Measurements from ENCODE around the gene CYB561. TPM values are rescaled to one million over a fixed set of nuclear protein-coding genes. Genes with fewer than 3 reads are reported as not detected.

CYB561 gene
- total and polyA plus RNA-seq, 4 donors = 41.2 to 97.9 (median 45.8) TPM

DNA sequence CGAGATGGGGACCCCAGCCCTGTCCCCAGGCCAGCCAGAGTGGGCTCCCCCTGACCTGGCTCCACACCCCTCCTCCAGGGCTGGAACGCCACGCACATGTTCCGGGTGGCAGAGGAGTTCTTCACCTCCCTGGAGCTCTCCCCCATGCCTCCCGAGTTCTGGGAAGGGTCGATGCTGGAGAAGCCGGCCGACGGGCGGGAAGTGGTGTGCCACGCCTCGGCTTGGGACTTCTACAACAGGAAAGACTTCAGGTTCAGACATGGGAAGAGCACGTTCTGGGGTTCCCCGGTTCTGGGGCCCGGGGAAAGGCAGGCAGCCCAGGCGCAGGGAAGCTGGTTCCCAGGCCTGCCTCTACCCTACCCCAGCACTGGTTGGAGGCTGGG, 35.4 kb upstream of the CYB561 start:
- Histone ChIP-seq H3K4me1 (ENCODE audit: control insufficient read depth in 5 of 5, insufficient read depth in 5 of 5, low read length in 5 of 5) (peaks cover 0 to 11% (median 5%) of the 10 kb centered on the region in 5 donors), H3K4me3 (no peak overlapping the region), H3K9ac (ENCODE audit: insufficient read depth in 1 of 2, low read length in 2 of 2) (no peak overlapping the region), H3K36me3 (ENCODE audit: control insufficient read depth in 4 of 4, insufficient read depth in 4 of 4, low read length in 4 of 4) (no peaks in the 10 kb centered on the region), H3K9me3 (ENCODE audit: control insufficient read depth in 4 of 4, insufficient read depth in 3 of 4, low read length in 3 of 4) (no peaks in the 10 kb centered on the region), H3K27ac (ENCODE audit: low read depth in 1 of 2, low read length in 1 of 2) (peak overlapping the region in 1 of 2 donors; percentile 54), H3K27me3 (ENCODE audit: control insufficient read depth in 3 of 3, insufficient read depth in 3 of 3, low read length in 2 of 3) (peaks cover 0 to 14% (median 6%) of the 10 kb centered on the region in 3 donors)
- TF ChIP-seq CTCF (IDR thresholded peaks at IDR 0.05; ENCODE audit: control extremely low read depth, extremely low read depth) = no peak
- DNase-seq (no peak), ATAC-seq (ENCODE audit: insufficient read depth, low FRiP score) (no peak)
- WGBS, 2 donors = 75 to 76% methylated on average over 16 of the region's 16 CpGs

DNA sequence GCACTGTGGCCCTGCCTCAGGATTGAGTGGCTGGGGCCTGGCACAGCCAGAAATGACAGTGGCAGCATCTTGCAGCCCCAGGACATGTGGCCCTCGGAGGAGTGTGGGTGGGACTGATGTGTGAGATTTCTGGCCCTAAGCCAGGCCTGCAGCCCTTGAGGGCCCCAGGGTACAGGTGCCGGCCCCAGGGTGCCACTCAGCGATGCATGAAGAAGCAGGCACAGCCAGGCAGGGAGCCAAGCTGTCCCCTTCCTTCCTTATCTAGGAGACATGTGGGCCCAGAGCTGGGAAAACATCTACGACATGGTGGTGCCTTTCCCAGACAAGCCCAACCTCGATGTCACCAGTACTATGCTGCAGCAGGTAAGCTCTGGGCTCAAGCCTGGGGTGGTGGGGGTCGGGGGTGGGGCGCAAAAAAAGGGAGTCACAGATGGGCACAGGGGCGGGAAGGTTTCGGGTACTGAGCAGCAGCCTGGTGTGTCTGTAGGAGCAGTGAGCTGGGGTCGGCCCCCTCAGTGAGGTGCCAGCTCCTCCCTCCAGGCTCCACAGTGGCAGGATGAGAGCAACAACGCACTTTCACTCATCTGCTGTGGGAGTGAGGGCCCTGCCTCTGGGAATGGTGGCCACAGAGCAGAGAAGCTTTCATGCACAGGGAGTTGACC, 34.9 kb upstream of the CYB561 start:
- Histone ChIP-seq H3K27me3 (ENCODE audit: control insufficient read depth in 3 of 3, insufficient read depth in 3 of 3, low read length in 2 of 3) (peaks cover 0 to 17% (median 10%) of the 10 kb centered on the region in 3 donors), H3K9me3 (ENCODE audit: control insufficient read depth in 4 of 4, insufficient read depth in 3 of 4, low read length in 3 of 4) (no peaks in the 10 kb centered on the region), H3K36me3 (ENCODE audit: control insufficient read depth in 4 of 4, insufficient read depth in 4 of 4, low read length in 4 of 4) (no peaks in the 10 kb centered on the region), H3K9ac (ENCODE audit: insufficient read depth in 1 of 2, low read length in 2 of 2) (no peak overlapping the region), H3K4me3 (no peak overlapping the region), H3K4me1 (ENCODE audit: control insufficient read depth in 5 of 5, insufficient read depth in 5 of 5, low read length in 5 of 5) (peaks cover 0 to 12% (median 5%) of the 10 kb centered on the region in 5 donors), H3K27ac (ENCODE audit: low read depth in 1 of 2, low read length in 1 of 2) (peak overlapping the region in 1 of 2 donors; percentile 54)
- ATAC-seq (ENCODE audit: insufficient read depth, low FRiP score) (no peak), DNase-seq (no peak)
- TF ChIP-seq CTCF (IDR thresholded peaks at IDR 0.05; ENCODE audit: control extremely low read depth, extremely low read depth) = no peak
- WGBS, 2 donors = 62 to 71% methylated on average over 10 to 11 of the region's 11 CpGs

DNA sequence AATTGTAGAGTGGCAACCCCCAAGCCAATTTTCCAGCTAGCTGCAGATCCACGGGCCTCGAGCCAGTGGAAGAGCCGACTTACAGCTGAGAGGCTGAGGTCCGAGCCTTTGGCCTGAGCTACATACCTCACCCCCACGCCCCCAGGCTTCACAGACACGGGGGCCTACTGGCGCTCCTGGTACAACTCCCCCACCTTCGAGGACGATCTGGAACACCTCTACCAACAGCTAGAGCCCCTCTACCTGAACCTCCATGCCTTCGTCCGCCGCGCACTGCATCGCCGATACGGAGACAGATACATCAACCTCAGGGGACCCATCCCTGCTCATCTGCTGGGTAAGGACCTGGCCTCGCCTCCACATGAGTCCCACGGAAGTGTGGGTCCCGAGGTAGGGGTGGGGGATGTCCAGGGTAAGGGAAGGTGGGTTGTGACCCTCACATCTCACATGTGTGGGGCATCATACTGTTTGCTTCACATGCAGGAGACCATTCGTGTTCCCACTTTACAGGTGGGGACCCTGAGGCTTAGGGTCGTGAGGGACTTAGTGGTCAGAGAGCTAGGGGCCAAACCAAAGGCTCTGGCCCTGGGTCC, 34.2 kb upstream of the CYB561 start:
- Histone ChIP-seq H3K4me1 (ENCODE audit: control insufficient read depth in 5 of 5, insufficient read depth in 5 of 5, low read length in 5 of 5) (peaks cover 0 to 17% (median 5%) of the 10 kb centered on the region in 5 donors), H3K27me3 (ENCODE audit: control insufficient read depth in 3 of 3, insufficient read depth in 3 of 3, low read length in 2 of 3) (peaks cover 0 to 24% (median 17%) of the 10 kb centered on the region in 3 donors), H3K4me3 (no peak overlapping the region), H3K9ac (ENCODE audit: insufficient read depth in 1 of 2, low read length in 2 of 2) (no peak overlapping the region), H3K36me3 (ENCODE audit: control insufficient read depth in 4 of 4, insufficient read depth in 4 of 4, low read length in 4 of 4) (no peaks in the 10 kb centered on the region), H3K27ac (ENCODE audit: low read depth in 1 of 2, low read length in 1 of 2) (peak overlapping the region in 1 of 2 donors; percentile 28), H3K9me3 (ENCODE audit: control insufficient read depth in 4 of 4, insufficient read depth in 3 of 4, low read length in 3 of 4) (no peaks in the 10 kb centered on the region)
- no peak for ATAC-seq (ENCODE audit: insufficient read depth, low FRiP score)
- DNase-seq = no peak
- no peak for TF ChIP-seq CTCF (IDR thresholded peaks at IDR 0.05; ENCODE audit: control extremely low read depth, extremely low read depth)
- WGBS, 2 donors = 84 to 91% methylated on average over 21 of the region's 21 CpGs

Data from lung (tissue), 12 donors.